A549 (cell line): ENCODE results near the gene SLC36A3. TPM values are rescaled to one million over a fixed set of nuclear protein-coding genes. Genes with fewer than 3 reads are reported as not detected.

Experiments
- ATAC-seq, 2 experiments: fragments of 200-7000 bp in 1 of 2; fragments of >200 bp in 1 of 2; cut with Nextera tagmentation in 1 of 2; cut with Tn5 transposase in 1 of 2; 3 replicates each; pipeline versions ENCODE4 v1.8.0 to v1.9.1; 2018 to 2020; ENCODE audit warnings: mild to moderate bottlenecking in 1 of 2, moderate library complexity in 1 of 2
- CTCF ChIA-PET: fragments of 300-600 bp; sonication (Branson Sonifier 250); formaldehyde crosslinking; extraction: SDS; loops from one replicate; lab custom pipeline; 2021; ENCODE audit warnings: antibody characterized with exemption, inconsistent platforms; lab: Yijun Ruan, JAX
- POLR2A ChIA-PET: fragments of 350-600 bp; formaldehyde crosslinking; extraction: SDS; loops from one replicate; lab custom pipeline; 2021; ENCODE audit warnings: antibody characterized with exemption, inconsistent platforms; lab: Yijun Ruan, JAX
- DNase-seq, 2 experiments: peaks; one replicate each; pipeline versions ENCODE4 v3.0.0 to v3.0.0-alpha.2; 2011 to 2016; ENCODE audit warnings: low read depth in 1 of 2, low spot score in 1 of 2
- FAIRE-seq: peaks from 2 replicates; lab custom pipeline; 2011; peaks lifted over from hg19 to GRCh38; lab: Jason Lieb, UNC
- H3K27ac ChIP-seq, 2 experiments: fragments of >200 bp; sonication (Bioruptor Twin); formaldehyde crosslinking; 3 replicates each; pipeline ENCODE4 v1.5.1; 2016 to 2017
- H3K4me1 ChIP-seq: fragments of >200 bp; sonication (Bioruptor Twin); formaldehyde crosslinking; 3 replicates; pipeline ENCODE4 v1.6.1; 2016
- H3K4me2 ChIP-seq: fragments of >200 bp; sonication (Bioruptor Twin); formaldehyde crosslinking; 3 replicates; pipeline ENCODE4 v1.6.1; 2016
- H3K4me3 ChIP-seq: fragments of >200 bp; sonication (Bioruptor Twin); formaldehyde crosslinking; 3 replicates; pipeline ENCODE4 v1.5.1; 2016
- H3K9me3 ChIP-seq: fragments of >200 bp; sonication (Bioruptor Twin); formaldehyde crosslinking; 3 replicates; pipeline ENCODE4 v1.6.1; 2016
- ATOH8 ChIP-seq: fragments of 250-450 bp; sonication (Bioruptor Pico); IDR thresholded peaks from 2 replicates; pipeline ENCODE4 v1.5.0; 2020; ENCODE audit warnings: low read depth, mild to moderate bottlenecking, moderate library complexity
- CEBPB ChIP-seq, 2 experiments: fragments of >200 bp in 1 of 2; sonication (Bioruptor Twin) in 1 of 2; formaldehyde crosslinking in 1 of 2; IDR thresholded peaks; 2 replicates each; pipeline ENCODE4 v1.6.1; 2012 to 2016
- CHD4 ChIP-seq: fragments of 200-600 bp; sonication (generic); IDR thresholded peaks from 2 replicates; pipeline ENCODE4 v1.6.1; 2016; ENCODE audit warnings: antibody characterized with exemption, mild to moderate bottlenecking, borderline replicate concordance
- CTCF ChIP-seq: fragments of >200 bp; sonication (Bioruptor Twin); formaldehyde crosslinking; IDR thresholded peaks from 3 replicates; pipeline ENCODE4 v1.5.1; 2016
- EHMT2 ChIP-seq: fragments of 200-600 bp; sonication (generic); IDR thresholded peaks from 2 replicates; pipeline ENCODE4 v1.6.1; 2016; ENCODE audit warnings: antibody characterized with exemption, low read depth, mild to moderate bottlenecking, moderate library complexity
- ESRRA ChIP-seq: fragments of 150-350 bp; IDR thresholded peaks from 2 replicates; pipeline ENCODE4 v1.6.1; 2014; ENCODE audit warnings: mild to moderate bottlenecking, low read length, borderline replicate concordance
- GATA3 ChIP-seq: IDR thresholded peaks from 2 replicates; pipeline ENCODE4 v1.6.1; 2012; ENCODE audit warnings: borderline replicate concordance
- HDAC2 ChIP-seq: fragments of 200-600 bp; sonication (generic); IDR thresholded peaks from 2 replicates; pipeline ENCODE4 v1.6.1; 2016
- HMGXB4 ChIP-seq: fragments of 250-450 bp; sonication (Bioruptor Pico); IDR thresholded peaks from 2 replicates; pipeline ENCODE4 v1.5.0; 2021; ENCODE audit warnings: mild to moderate bottlenecking, moderate library complexity, borderline replicate concordance
- HOXA7 ChIP-seq: fragments of 250-450 bp; sonication (Bioruptor Pico); IDR thresholded peaks from 2 replicates; pipeline ENCODE4 v1.5.0; 2020; ENCODE audit warnings: mild to moderate bottlenecking, moderate library complexity
- KDM1A ChIP-seq: fragments of 200-600 bp; sonication (generic); IDR thresholded peaks from 2 replicates; pipeline ENCODE4 v1.6.1; 2016; ENCODE audit warnings: low read depth, mild to moderate bottlenecking
- MAFK ChIP-seq: fragments of 450-650 bp; IDR thresholded peaks from 2 replicates; pipeline ENCODE4 v1.6.1; 2014; ENCODE audit not compliant: partially characterized antibody
- MYC ChIP-seq: IDR thresholded peaks from 2 replicates; pipeline ENCODE4 v1.6.1; 2012; ENCODE audit warnings: mild to moderate bottlenecking, inconsistent platforms, low read length, improper control_type of control experiment, borderline replicate concordance
- NPAS2 ChIP-seq: fragments of 250-450 bp; sonication (Bioruptor Pico); IDR thresholded peaks from 2 replicates; pipeline ENCODE4 v1.8.0; 2022; ENCODE audit warnings: mild to moderate bottlenecking, moderate library complexity, borderline replicate concordance
- POLR2A ChIP-seq: IDR thresholded peaks from 2 replicates; pipeline ENCODE4 v1.6.1; 2012; ENCODE audit warnings: mild to moderate bottlenecking, low read length
- POLR2AphosphoS2 ChIP-seq: conservative IDR thresholded peaks from 2 replicates; pipeline ENCODE4 v1.6.1; 2012; ENCODE audit warnings: low read length, improper control_type of control experiment, inconsistent platforms
- RAD21 ChIP-seq, 2 experiments: fragments of >200 bp in 1 of 2; sonication (Bioruptor Twin) in 1 of 2; formaldehyde crosslinking in 1 of 2; IDR thresholded peaks in 1 of 2; conservative IDR thresholded peaks in 1 of 2; 2 replicates in 1 of 2; 3 replicates in 1 of 2; pipeline ENCODE4 v1.6.1; 2012 to 2018; ENCODE audit warnings: inconsistent platforms in 1 of 2
- RARB ChIP-seq: fragments of 250-450 bp; sonication (Bioruptor Pico); IDR thresholded peaks from 2 replicates; pipeline ENCODE4 v1.8.0; 2021; ENCODE audit warnings: mild to moderate bottlenecking, moderate library complexity
- RCOR1 ChIP-seq: fragments of 150-350 bp; IDR thresholded peaks from 2 replicates; pipeline ENCODE4 v1.6.1; 2014; ENCODE audit warnings: antibody characterized with exemption, low read length, low read depth
- SMC3 ChIP-seq: fragments of >200 bp; sonication (Bioruptor Twin); formaldehyde crosslinking; IDR thresholded peaks from 3 replicates; pipeline ENCODE4 v1.6.1; 2018; ENCODE audit warnings: inconsistent platforms
- TFCP2L1 ChIP-seq: fragments of 250-450 bp; sonication (Bioruptor Pico); IDR thresholded peaks from 2 replicates; pipeline ENCODE4 v1.5.0; 2021; ENCODE audit warnings: mild to moderate bottlenecking
- WGBS: methylation state at CpG from one replicate; pipeline ENCODE4 v1.1.6; 2017; ENCODE audit errors: missing lambda C conversion rate; 5-methylcytosine and 5-hydroxymethylcytosine counted together
- polyA plus RNA-seq, 4 experiments: library from polyadenylated mRNA; depleted of rRNA in 3 of 4; stranded (reverse); fragments of >200 nt; fragmentation: RNase III in 1 of 4; extraction: RNeasy Plus Mini Kit Qiagen cat#74134 plus additional on column Dnase treatment in 1 of 4; gene quantifications; 2 replicates in 3 of 4; 3 replicates in 1 of 4; pipeline ENCODE4 v1.2.3, GENCODE V29; 2011 to 2017
- TF ChIP-seq, protein P1 (sequence below): fragments of 450-650 bp; IDR thresholded peaks from 2 replicates; pipeline ENCODE4 v1.6.1; 2014; ENCODE audit warnings: antibody characterized with exemption

The SLC36A3 gene
- polyA plus RNA-seq, 2 of the 4 experiments (the other 2 are of a cell fraction) = not detected

DNA sequence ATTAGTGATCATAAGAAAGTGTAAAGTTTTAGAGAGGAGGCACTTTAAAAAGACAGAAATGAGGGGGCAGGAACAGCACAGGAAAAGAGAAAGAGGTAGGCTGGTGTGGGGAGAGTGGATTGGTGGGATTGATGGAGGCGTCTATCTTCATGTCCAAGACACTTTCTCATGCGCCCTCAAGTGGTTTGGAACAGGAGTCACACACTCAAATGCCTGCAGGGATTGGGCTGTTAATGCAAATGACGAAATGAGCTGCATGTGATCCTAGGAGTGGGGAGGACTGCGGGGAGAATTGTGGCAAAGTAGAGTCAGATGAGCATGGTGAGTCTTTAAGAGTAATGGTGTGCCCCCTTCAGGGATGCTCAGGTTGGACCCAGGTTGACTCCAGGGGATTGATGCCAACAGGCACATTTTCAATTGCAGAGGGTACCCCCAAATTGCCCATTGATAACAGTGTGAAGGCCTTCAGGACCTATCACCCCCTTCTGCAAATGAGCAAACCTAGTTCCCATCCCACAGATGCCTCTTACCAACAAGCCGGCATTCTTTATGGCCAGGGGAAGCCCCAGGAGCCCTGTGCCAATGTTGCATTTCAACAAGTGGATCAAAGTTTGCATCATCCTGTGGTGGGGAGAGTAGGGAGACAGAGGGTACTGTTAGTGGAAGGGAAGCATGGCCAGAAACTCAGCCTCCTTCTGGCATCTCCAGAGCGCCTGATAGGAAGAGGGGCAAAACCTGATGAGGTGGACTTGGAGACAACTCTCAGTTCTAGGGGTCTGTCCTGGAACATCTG, 5.3 kb downstream of the SLC36A3 start:
- CTCF ChIA-PET = interaction anchor here (0.6 to 1.1 kb wide), 2 partner anchors 9 to 35 kb away, joined by 3 to 6 read pairs; no protein-coding TSS in a partner anchor
- Histone ChIP-seq H3K27ac (no peak overlapping the region), H3K9me3 (no peaks in the 10 kb centered on the region), H3K4me1 (0 out of 3 replicates have a peak, but pooled peaks cover 4% of the 10 kb centered on the region), H3K4me2 (no peak overlapping the region), H3K4me3 (no peak overlapping the region)
- DNase-seq = peak; percentile 72 to 79
- peak; percentile 83 to 97 for ATAC-seq
- TF ChIP-seq RAD21 (conservative IDR thresholded peaks at IDR 0.05 in 1 of 2, IDR thresholded peaks at IDR 0.05 in 1 of 2) = peak; percentile 22 to 56; a peak in 3 of 5 replicates
- peak; percentile 7; the same call in 1 of the 3 replicates for TF ChIP-seq SMC3
- no peak for TF ChIP-seq MYC
- TF ChIP-seq CTCF = peak; percentile 45
- no peak for TF ChIP-seq EHMT2
- POLR2A ChIA-PET = interaction anchor here (0.5 kb wide), 1 partner anchor 46 kb away, joined by 5 read pairs; no protein-coding TSS in a partner anchor
- WGBS = 8% methylated on average over 6 of the region's 6 CpGs
- no peak for FAIRE-seq

DNA sequence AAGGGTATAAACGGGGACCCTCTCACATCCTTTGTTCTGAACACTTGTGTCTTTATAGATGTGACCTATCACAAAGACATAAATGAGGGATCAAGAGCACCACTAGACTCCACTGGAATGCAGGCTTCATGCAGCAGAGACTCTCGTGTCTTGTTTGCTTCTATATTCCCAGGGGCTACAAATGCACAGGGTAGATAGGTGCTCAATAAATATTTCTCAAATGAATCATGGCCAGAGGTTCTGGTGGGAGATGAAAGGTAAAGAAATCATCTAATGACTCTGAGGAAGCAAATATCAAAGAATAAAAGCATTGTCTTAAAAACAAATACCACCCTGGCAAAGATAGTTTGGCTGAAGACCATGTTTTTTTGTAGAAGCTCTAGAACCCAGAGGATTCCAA, 6.6 kb downstream of the SLC36A3 start:
- FAIRE-seq = no peak
- ATAC-seq = no peak
- WGBS = 2% methylated on average over 2 of the region's 2 CpGs
- no peak for TF ChIP-seq ATOH8 (CRISPR knock-in tag)
- no peak for TF ChIP-seq MYC
- TF ChIP-seq GATA3 = no peak
- TF ChIP-seq RARB (CRISPR knock-in tag) = no peak
- no peak for TF ChIP-seq HOXA7
- TF ChIP-seq TFCP2L1 (CRISPR knock-in tag) = no peak
- TF ChIP-seq SMC3 = no peak
- no peak for TF ChIP-seq ESRRA
- Histone ChIP-seq H3K4me2 (no peak overlapping the region), H3K4me1 (0 out of 3 replicates have a peak, but pooled peaks cover 4% of the 10 kb centered on the region), H3K9me3 (no peaks in the 10 kb centered on the region), H3K4me3 (no peak overlapping the region), H3K27ac (no peak overlapping the region)
- no peak for DNase-seq
- CTCF ChIA-PET = interaction anchor here (1.1 kb wide), 1 partner anchor 44 kb away, joined by 3 read pairs; the partner anchor contains the start of gene GM2A
- POLR2A ChIA-PET = no interaction called here

DNA sequence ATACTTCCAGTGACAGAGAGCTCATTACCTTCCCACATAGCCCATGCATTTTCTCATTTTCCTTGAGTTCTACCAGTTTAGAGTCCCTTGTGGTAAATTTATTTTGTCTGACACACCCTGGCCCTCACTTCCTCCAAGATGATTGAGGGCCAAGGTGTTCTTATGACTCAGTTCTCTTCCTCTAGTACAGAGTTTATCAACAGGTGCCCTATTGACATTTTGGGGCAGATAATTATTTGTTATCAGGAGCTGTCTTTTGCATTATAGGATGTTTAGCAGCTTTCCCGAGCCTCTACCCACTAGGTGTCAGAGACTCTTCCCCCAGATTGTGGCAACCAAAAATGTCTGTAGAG, 7.1 kb downstream of the SLC36A3 start:
- ChIA-PET POLR2A (no interaction called here), CTCF (interaction anchor here (1.1 kb wide), 1 partner anchor 44 kb away, joined by 3 read pairs; the partner anchor contains the start of gene GM2A)
- no peak for DNase-seq
- no peak for FAIRE-seq
- ATAC-seq = no peak
- H3K9me3 ChIP-seq = no peaks in the 10 kb centered on the region
- 0 out of 3 replicates have a peak, but pooled peaks cover 4% of the 10 kb centered on the region for H3K4me1 ChIP-seq
- TF ChIP-seq RCOR1 (no peak), MAFK (no peak), RARB (CRISPR knock-in tag) (no peak)
- TF ChIP-seq, all 56 proteins: peak for 0
- WGBS = 0% methylated on average over 1 of the region's 1 CpG
- Histone ChIP-seq H3K27ac (no peak overlapping the region), H3K4me2 (no peak overlapping the region), H3K4me3 (no peak overlapping the region)

DNA sequence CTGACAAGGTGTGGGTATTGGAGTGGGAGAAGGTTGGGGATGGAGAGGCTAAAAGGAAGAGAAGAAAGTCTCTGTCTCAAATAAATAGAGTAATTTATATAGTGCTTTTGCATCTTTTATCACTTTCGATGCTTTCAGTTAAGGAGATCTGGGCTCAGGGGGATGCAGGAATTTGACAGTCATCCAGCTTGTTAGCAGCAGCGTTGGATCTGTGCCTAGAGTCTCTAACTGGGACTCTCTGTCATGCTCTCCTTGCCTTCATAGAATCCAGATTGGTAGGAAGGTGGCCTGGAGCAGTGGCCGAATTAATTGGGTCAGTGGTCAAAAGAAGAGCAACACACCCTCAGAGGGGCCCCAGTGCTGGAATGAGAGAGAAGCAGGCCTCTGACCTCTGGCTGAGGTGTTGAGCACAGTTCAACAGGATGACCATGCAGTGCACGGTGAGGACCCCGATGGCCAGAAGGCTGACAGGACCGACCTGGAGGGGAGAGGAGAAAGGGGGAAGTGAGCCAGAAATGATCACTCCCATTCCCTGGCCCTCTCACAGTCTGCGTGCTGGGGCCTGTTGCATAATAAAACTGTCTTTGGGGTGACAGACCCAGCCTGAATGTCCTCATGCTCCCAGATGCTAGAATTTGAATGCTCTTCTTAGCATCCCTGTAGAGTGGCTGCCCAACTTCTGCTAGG, 7.6 kb downstream of the SLC36A3 start:
- WGBS = 40% methylated on average over 7 of the region's 7 CpGs
- no peak for FAIRE-seq
- H3K4me3 ChIP-seq = no peak overlapping the region
- no peak overlapping the region for H3K4me2 ChIP-seq
- ChIA-PET POLR2A (no interaction called here), CTCF (no interaction called here)
- no peak for ATAC-seq
- 0 out of 3 replicates have a peak, but pooled peaks cover 4% of the 10 kb centered on the region for H3K4me1 ChIP-seq
- no peak overlapping the region for H3K27ac ChIP-seq
- H3K9me3 ChIP-seq = no peaks in the 10 kb centered on the region
- DNase-seq = no peak
- TF ChIP-seq POLR2AphosphoS2 = no peak
- TF ChIP-seq TFCP2L1 (CRISPR knock-in tag) = no peak
- TF ChIP-seq CEBPB (IDR thresholded peaks at IDR 0.05) = no peak
- TF ChIP-seq, protein P1, sequence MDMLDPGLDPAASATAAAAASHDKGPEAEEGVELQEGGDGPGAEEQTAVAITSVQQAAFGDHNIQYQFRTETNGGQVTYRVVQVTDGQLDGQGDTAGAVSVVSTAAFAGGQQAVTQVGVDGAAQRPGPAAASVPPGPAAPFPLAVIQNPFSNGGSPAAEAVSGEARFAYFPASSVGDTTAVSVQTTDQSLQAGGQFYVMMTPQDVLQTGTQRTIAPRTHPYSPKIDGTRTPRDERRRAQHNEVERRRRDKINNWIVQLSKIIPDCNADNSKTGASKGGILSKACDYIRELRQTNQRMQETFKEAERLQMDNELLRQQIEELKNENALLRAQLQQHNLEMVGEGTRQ = no peak
- TF ChIP-seq HMGXB4 (CRISPR knock-in tag) = no peak
- no peak for TF ChIP-seq HOXA7
- no peak for TF ChIP-seq NPAS2 (CRISPR knock-in tag)
- TF ChIP-seq HDAC2 = no peak
- TF ChIP-seq POLR2A = no peak
- TF ChIP-seq KDM1A = no peak
- TF ChIP-seq CHD4 = no peak
